ENCODE results near the gene KLK14.

The KLK14 gene

DNA sequence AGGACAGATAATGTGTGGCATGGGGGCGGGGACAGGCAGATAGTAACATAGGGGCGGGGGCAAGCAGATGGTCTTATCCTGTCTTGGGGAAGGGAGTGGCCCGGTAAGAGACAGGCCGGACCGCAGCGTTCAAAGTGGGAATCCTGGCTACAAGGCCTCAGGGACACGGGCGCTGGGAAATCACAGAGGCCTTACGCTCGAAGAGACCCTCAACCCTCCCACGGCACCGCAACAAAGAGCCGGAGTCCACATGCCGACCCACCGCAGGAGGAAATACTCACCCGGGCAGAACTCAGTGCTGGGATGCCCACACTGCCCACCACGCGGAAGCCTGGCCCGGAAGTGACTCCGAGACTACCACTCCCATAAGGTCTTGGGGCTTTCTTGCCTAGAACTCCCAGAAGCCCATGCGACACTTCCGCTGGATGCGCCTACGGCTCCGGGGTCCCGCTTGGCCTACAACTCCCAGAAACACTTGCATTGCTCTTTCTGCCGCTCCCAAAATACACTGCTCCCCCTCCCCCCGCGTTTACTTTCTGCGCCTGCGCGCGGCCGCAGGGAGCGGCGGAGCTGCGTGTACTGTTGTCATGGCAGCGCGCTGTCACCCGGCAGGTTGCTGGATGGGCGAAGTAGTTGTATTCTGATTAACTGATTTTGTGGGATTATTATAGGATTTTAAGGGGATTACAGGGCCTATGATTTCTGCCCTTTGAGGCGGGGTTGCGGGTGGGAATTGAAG is 25.5 kb upstream of the KLK14 start, which contains the start of gene CTU1:
TSS of gene CTU1 (minus strand) at position 344 of the 739 bp plus-strand sequence. CDS start 3,840 bp downstream, outside the sequence.
- H3F3A ChIP-seq (ENCODE audit: low read depth): no peaks in the 10 kb centered on the region
- no peak for TF ChIP-seq EZH2phosphoT487 (IDR thresholded peaks at IDR 0.05; ENCODE audit: borderline replicate concordance)
- no peak for TF ChIP-seq CTCF (conservative IDR thresholded peaks at IDR 0.05; ENCODE audit: low read length)
- H3K27me3 ChIP-seq (ENCODE audit: insufficient read depth, low read length, poor library complexity, severe bottlenecking): no peaks in the 10 kb centered on the region

GRCh38 chr19:51107406-51108065 is 24.8 kb upstream of the KLK14 start:
- H4K20me1 ChIP-seq (ENCODE audit: insufficient read depth, low read length, poor library complexity, severe bottlenecking): no peaks in the 10 kb centered on the region

More for the DNA sequence above, 25.5 kb upstream of the KLK14 start, which contains the start of gene CTU1:
- Histone ChIP-seq H3K9me3 (ENCODE audit: insufficient read depth, low read depth, low read length) (no peaks in the 10 kb centered on the region), H3K79me2 (ENCODE audit: insufficient read depth, low read length) (peaks cover 14% of the 10 kb centered on the region), H2AFZ (ENCODE audit: low read length) (peak within 1 kb of the TSS; percentile 59), H3K4me2 (ENCODE audit: low read depth, low read length, poor library complexity, severe bottlenecking) (peak within 1 kb of the TSS; percentile 96), H3K9ac (ENCODE audit: low read depth, low read length, poor library complexity, severe bottlenecking) (peak within 1 kb of the TSS; percentile 79), H3K4me3 (ENCODE audit: low read length, poor library complexity, severe bottlenecking) (peak within 1 kb of the TSS; percentile 83), H4K20me1 (ENCODE audit: insufficient read depth, low read length, poor library complexity, severe bottlenecking) (no peaks in the 10 kb centered on the region), H3K36me3 (ENCODE audit: insufficient read depth, low read length) (no peaks in the 10 kb centered on the region), H3K9me2 (replicated peaks; ENCODE audit: low read depth, low read length) (no peaks in the 10 kb centered on the region), H3K4me1 (ENCODE audit: insufficient read depth, low read length, poor library complexity, severe bottlenecking) (peaks cover 16% of the 10 kb centered on the region)

GRCh38 chr19:51103926-51104341 is 21.2 kb upstream of the KLK14 start:
- Histone ChIP-seq H3F3A (ENCODE audit: low read depth) (no peaks in the 10 kb centered on the region), H4K20me1 (ENCODE audit: insufficient read depth, low read length, poor library complexity, severe bottlenecking) (no peaks in the 10 kb centered on the region), H3K4me3 (ENCODE audit: low read length, poor library complexity, severe bottlenecking) (no peak overlapping the region), H3K4me1 (ENCODE audit: insufficient read depth, low read length, poor library complexity, severe bottlenecking) (peaks cover 16% of the 10 kb centered on the region), H3K9ac (ENCODE audit: low read depth, low read length, poor library complexity, severe bottlenecking) (no peak overlapping the region), H3K79me2 (ENCODE audit: insufficient read depth, low read length) (peaks cover 14% of the 10 kb centered on the region), H2AFZ (ENCODE audit: low read length) (no peak overlapping the region), H3K9me2 (replicated peaks; ENCODE audit: low read depth, low read length) (no peaks in the 10 kb centered on the region), H3K4me2 (ENCODE audit: low read depth, low read length, poor library complexity, severe bottlenecking) (peak overlapping the region; percentile 27), H3K9me3 (ENCODE audit: insufficient read depth, low read depth, low read length) (no peaks in the 10 kb centered on the region), H3K27me3 (ENCODE audit: insufficient read depth, low read length, poor library complexity, severe bottlenecking) (no peaks in the 10 kb centered on the region), H3K36me3 (ENCODE audit: insufficient read depth, low read length) (no peaks in the 10 kb centered on the region)
- TF ChIP-seq EZH2phosphoT487 (IDR thresholded peaks at IDR 0.05; ENCODE audit: borderline replicate concordance) (no peak), CTCF (conservative IDR thresholded peaks at IDR 0.05; ENCODE audit: low read length) (no peak)

More at GRCh38 chr19:51107406-51108065, 24.8 kb upstream of the KLK14 start:
- Histone ChIP-seq H3K79me2 (ENCODE audit: insufficient read depth, low read length) (peaks cover 14% of the 10 kb centered on the region), H3K36me3 (ENCODE audit: insufficient read depth, low read length) (no peaks in the 10 kb centered on the region), H3K27me3 (ENCODE audit: insufficient read depth, low read length, poor library complexity, severe bottlenecking) (no peaks in the 10 kb centered on the region), H3K9me3 (ENCODE audit: insufficient read depth, low read depth, low read length) (no peaks in the 10 kb centered on the region), H3K9ac (ENCODE audit: low read depth, low read length, poor library complexity, severe bottlenecking) (peak overlapping the region; percentile 79), H3F3A (ENCODE audit: low read depth) (no peaks in the 10 kb centered on the region), H2AFZ (ENCODE audit: low read length) (peak overlapping the region; percentile 59), H3K4me1 (ENCODE audit: insufficient read depth, low read length, poor library complexity, severe bottlenecking) (peaks cover 16% of the 10 kb centered on the region), H3K4me2 (ENCODE audit: low read depth, low read length, poor library complexity, severe bottlenecking) (peak overlapping the region; percentile 96), H3K4me3 (ENCODE audit: low read length, poor library complexity, severe bottlenecking) (peak overlapping the region; percentile 83), H3K9me2 (replicated peaks; ENCODE audit: low read depth, low read length) (no peaks in the 10 kb centered on the region)
- TF ChIP-seq CTCF (conservative IDR thresholded peaks at IDR 0.05; ENCODE audit: low read length) (peak; percentile 40), EZH2phosphoT487 (IDR thresholded peaks at IDR 0.05; ENCODE audit: borderline replicate concordance) (no peak)

Measured in Loucy (cell line).